ENCODE measurements around the gene NUB1.

The NUB1 gene

GRCh38 chr7:151378011-151378410 is 36.4 kb downstream of the NUB1 start:
- no peak for DNase-seq

GRCh38 chr7:151378496-151379192 is 37.0 kb downstream of the NUB1 start:
- DNase-seq, result no peak

- no peak for DNase-seq
Observed at GRCh38 chr7:151379193-151379520, 37.5 kb downstream of the NUB1 start.

- no peak for DNase-seq
Observed at GRCh38 chr7:151379534-151380198, 38.1 kb downstream of the NUB1 start.

- no peak for DNase-seq
Observed at GRCh38 chr7:151380199-151381097, 38.8 kb downstream of the NUB1 start.

- no peak for DNase-seq
Observed at GRCh38 chr7:151381098-151381347, 39.4 kb downstream of the NUB1 start.

GRCh38 chr7:151381348-151382078 is 39.9 kb downstream of the NUB1 start:
- DNase-seq, result no peak

- DNase-seq, result no peak
Observed at GRCh38 chr7:151382079-151382885, 40.7 kb downstream of the NUB1 start.

- DNase-seq, result no peak
Observed at GRCh38 chr7:151383638-151384351, 42.2 kb downstream of the NUB1 start.

- no peak for DNase-seq
Observed at GRCh38 chr7:151384352-151384697, 42.7 kb downstream of the NUB1 start.

- no peak for DNase-seq
Observed at GRCh38 chr7:151384776-151385625, 43.4 kb downstream of the NUB1 start.

GRCh38 chr7:151385626-151386300 is 44.2 kb downstream of the NUB1 start:
- DNase-seq, result no peak

GRCh38 chr7:151386301-151387160 is 44.9 kb downstream of the NUB1 start:
- no peak for DNase-seq

- DNase-seq, result no peak
Observed at GRCh38 chr7:151387161-151388006, 45.8 kb downstream of the NUB1 start.

GRCh38 chr7:151388007-151388297 is 46.3 kb downstream of the NUB1 start:
- no peak for DNase-seq

GRCh38 chr7:151388430-151388829 is 46.8 kb downstream of the NUB1 start:
- DNase-seq, result no peak

- no peak for DNase-seq
Observed at GRCh38 chr7:151389096-151389767, 47.6 kb downstream of the NUB1 start.

Data from NCI-H1436 (cell line).